HepG2 (cell line): ENCODE data around the gene CCDC28A. TPM values are rescaled to one million over a fixed set of nuclear protein-coding genes. Genes with fewer than 3 reads are reported as not detected.

Experiments
- ATF5 ChIP-seq: sonication (generic); formaldehyde crosslinking; IDR thresholded peaks from 2 replicates; pipeline ENCODE4 v1.4.0; 2020; ENCODE audit warnings: mild to moderate bottlenecking, low read depth, missing genetic modification reagents
- ELF1 ChIP-seq: sonication (generic); formaldehyde crosslinking; IDR thresholded peaks from 2 replicates; pipeline ENCODE4 v1.4.0; 2020; ENCODE audit warnings: missing genetic modification reagents
- ERF ChIP-seq: IDR thresholded peaks from 2 replicates; pipeline ENCODE4 v1.6.1; 2018; ENCODE audit warnings: missing biosample characterization, missing genetic modification reagents
- FOXA3 ChIP-seq: IDR thresholded peaks from 2 replicates; pipeline ENCODE4 v1.6.1; 2016; ENCODE audit warnings: missing genetic modification reagents, missing compliant biosample characterization
- GZF1 ChIP-seq: sonication (generic); formaldehyde crosslinking; IDR thresholded peaks from 2 replicates; pipeline ENCODE4 v1.5.1; 2020; ENCODE audit warnings: mild to moderate bottlenecking, missing genetic modification reagents
- HNRNPLL ChIP-seq: fragments of 200-400 bp; formaldehyde crosslinking; IDR thresholded peaks from 2 replicates; pipeline ENCODE4 v1.6.1; 2017; ENCODE audit warnings: mild to moderate bottlenecking, low read depth, low read length; ENCODE audit not compliant: poor library complexity, severe bottlenecking
- MBNL3 ChIP-seq: fragments of 250-450 bp; sonication (Bioruptor Pico); conservative IDR thresholded peaks from 2 replicates; pipeline ENCODE4 v1.8.0; 2022; ENCODE audit warnings: mild to moderate bottlenecking, inconsistent platforms
- MED1 ChIP-seq: sonication (generic); formaldehyde crosslinking; IDR thresholded peaks from 2 replicates; pipeline ENCODE4 v1.4.0; 2020; ENCODE audit warnings: missing genetic modification reagents
- MIER3 ChIP-seq: IDR thresholded peaks from 2 replicates; pipeline ENCODE4 v1.6.1; 2016; ENCODE audit warnings: missing compliant biosample characterization, borderline replicate concordance
- PCBP2 ChIP-seq: fragments of 200-400 bp; formaldehyde crosslinking; optimal IDR thresholded peaks from 2 replicates; pipeline ENCODE3; 2018; ENCODE audit warnings: low read length, low read depth; ENCODE audit not compliant: poor library complexity, severe bottlenecking
- PRDM10 ChIP-seq: sonication (generic); formaldehyde crosslinking; IDR thresholded peaks from 2 replicates; pipeline ENCODE4 v1.4.0; 2020; ENCODE audit warnings: low read depth, missing genetic modification reagents
- UBTF ChIP-seq: sonication (generic); formaldehyde crosslinking; IDR thresholded peaks from 2 replicates; pipeline ENCODE4 v1.4.0; 2020; ENCODE audit warnings: mild to moderate bottlenecking, missing genetic modification reagents
- ZNF567 ChIP-seq: sonication (generic); formaldehyde crosslinking; IDR thresholded peaks from 2 replicates; pipeline ENCODE4 v1.8.1; 2023; ENCODE audit warnings: mild to moderate bottlenecking, missing genetic modification reagents, borderline replicate concordance
- ZNF569 ChIP-seq: sonication (generic); formaldehyde crosslinking; IDR thresholded peaks from 2 replicates; pipeline ENCODE4 v1.5.0; 2020; ENCODE audit warnings: mild to moderate bottlenecking, missing genetic modification reagents, moderate library complexity, borderline replicate concordance
- ZNF7 ChIP-seq: IDR thresholded peaks from 2 replicates; pipeline ENCODE4 v1.6.1; 2016; ENCODE audit warnings: missing biosample characterization, missing genetic modification reagents
- polyA plus RNA-seq, 8 experiments: library from polyadenylated mRNA; depleted of rRNA in 3 of 8; stranded (reverse) in 7 of 8; unstranded in 1 of 8; fragments of >200 nt; fragmentation: Illumina TruSeq in 4 of 8; extraction: Trizol in 4 of 8; gene quantifications; 2 replicates each; pipeline versions ENCODE4 v1.2.1 to v1.2.3, GENCODE V29; 2011 to 2016; ENCODE audit warnings: low read depth in 4 of 8, missing spikeins in 1 of 8, mixed read lengths in 1 of 8; ENCODE audit not compliant: insufficient read depth in 1 of 8
- total RNA-seq, 5 experiments: library from RNA; depleted of rRNA; stranded (reverse); fragments of >200 nt; fragmentation: Illumina TruSeq; extraction: Trizol; gene quantifications; 2 replicates each; pipeline ENCODE4 v1.2.3, GENCODE V29; 2016; ENCODE audit warnings: low read depth in 1 of 5
- TF ChIP-seq, protein P1 (sequence below): sonication (generic); formaldehyde crosslinking; IDR thresholded peaks from 2 replicates; pipeline ENCODE4 v1.4.0; 2020; ENCODE audit warnings: missing genetic modification reagents
- TF ChIP-seq, protein P2 (sequence below): IDR thresholded peaks from 2 replicates; pipeline ENCODE4 v1.6.1; 2016; ENCODE audit warnings: low read depth, borderline replicate concordance
- TF ChIP-seq, protein P3 (sequence below): sonication (generic); formaldehyde crosslinking; IDR thresholded peaks from 2 replicates; pipeline ENCODE4 v1.4.0; 2020; ENCODE audit warnings: missing genetic modification reagents

CCDC28A gene
- total and polyA plus RNA-seq, 2 of the 13 experiments (the other 11 are each of a cell fraction or from before 2014, with no cell fraction given), result 15.8 TPM

DNA sequence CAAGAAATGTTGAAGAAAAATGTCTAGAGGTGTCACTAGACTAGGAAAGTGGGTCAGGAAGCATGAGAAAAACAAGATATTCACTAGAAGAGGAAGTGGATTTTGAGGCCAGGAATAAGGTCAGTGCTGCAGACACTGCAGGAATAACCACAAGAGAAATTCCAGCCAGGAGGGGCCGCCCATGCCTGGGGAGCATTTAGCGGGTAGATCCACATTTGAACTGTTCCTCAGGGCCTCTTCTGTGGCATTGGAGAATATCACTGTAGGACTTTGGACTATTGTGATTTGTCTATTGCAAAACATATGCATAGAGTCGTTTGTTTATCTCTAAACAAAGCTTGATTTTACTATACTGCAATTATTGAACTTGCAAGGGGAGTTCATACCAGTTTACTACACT lies 49.6 kb upstream of the CCDC28A start (continued):
- TF ChIP-seq PRDM10 (CRISPR knock-in tag) (no peak), HNRNPLL (no peak), MED1 (0 out of 2 replicates have a peak, but pooled peaks have one; percentile 18), MIER3 (no peak), ELF1 (CRISPR knock-in tag) (no peak), ATF5 (CRISPR knock-in tag) (no peak), UBTF (CRISPR knock-in tag) (no peak), ZNF569 (no peak), PCBP2 (no peak), ZNF7 (CRISPR knock-in tag) (no peak), GZF1 (CRISPR knock-in tag) (no peak), MBNL3 (CRISPR knock-in tag) (no peak), ERF (no peak), ZNF567 (CRISPR knock-in tag) (no peak), FOXA3 (CRISPR knock-in tag) (0 out of 2 replicates have a peak, but pooled peaks have one; percentile 20)
- TF ChIP-seq, protein P1, sequence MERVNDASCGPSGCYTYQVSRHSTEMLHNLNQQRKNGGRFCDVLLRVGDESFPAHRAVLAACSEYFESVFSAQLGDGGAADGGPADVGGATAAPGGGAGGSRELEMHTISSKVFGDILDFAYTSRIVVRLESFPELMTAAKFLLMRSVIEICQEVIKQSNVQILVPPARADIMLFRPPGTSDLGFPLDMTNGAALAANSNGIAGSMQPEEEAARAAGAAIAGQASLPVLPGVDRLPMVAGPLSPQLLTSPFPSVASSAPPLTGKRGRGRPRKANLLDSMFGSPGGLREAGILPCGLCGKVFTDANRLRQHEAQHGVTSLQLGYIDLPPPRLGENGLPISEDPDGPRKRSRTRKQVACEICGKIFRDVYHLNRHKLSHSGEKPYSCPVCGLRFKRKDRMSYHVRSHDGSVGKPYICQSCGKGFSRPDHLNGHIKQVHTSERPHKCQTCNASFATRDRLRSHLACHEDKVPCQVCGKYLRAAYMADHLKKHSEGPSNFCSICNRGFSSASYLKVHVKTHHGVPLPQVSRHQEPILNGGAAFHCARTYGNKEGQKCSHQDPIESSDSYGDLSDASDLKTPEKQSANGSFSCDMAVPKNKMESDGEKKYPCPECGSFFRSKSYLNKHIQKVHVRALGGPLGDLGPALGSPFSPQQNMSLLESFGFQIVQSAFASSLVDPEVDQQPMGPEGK (CRISPR knock-in tag), result peak; percentile 53; the same call in 1 of the 2 replicates
- TF ChIP-seq, protein P2, sequence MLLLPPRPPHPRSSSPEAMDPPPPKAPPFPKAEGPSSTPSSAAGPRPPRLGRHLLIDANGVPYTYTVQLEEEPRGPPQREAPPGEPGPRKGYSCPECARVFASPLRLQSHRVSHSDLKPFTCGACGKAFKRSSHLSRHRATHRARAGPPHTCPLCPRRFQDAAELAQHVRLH (CRISPR knock-in tag), result no peak
- TF ChIP-seq, protein P3, sequence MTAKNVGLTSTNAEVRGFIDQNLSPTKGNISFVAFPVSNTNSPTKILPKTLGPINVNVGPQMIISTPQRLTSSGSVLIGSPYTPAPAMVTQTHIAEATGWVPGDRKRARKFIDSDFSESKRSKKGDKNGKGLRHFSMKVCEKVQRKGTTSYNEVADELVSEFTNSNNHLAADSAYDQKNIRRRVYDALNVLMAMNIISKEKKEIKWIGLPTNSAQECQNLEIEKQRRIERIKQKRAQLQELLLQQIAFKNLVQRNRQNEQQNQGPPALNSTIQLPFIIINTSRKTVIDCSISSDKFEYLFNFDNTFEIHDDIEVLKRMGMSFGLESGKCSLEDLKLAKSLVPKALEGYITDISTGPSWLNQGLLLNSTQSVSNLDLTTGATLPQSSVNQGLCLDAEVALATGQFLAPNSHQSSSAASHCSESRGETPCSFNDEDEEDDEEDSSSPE (CRISPR knock-in tag), result 0 out of 2 replicates have a peak, but pooled peaks have one; percentile 41
